ENCODE results near the gene IDH3B. TPM values are rescaled to one million over a fixed set of nuclear protein-coding genes. Genes with fewer than 3 reads are reported as not detected.

Gene IDH3B
- total RNA-seq, 1 experiment from 2014 or later, result 132 TPM

GRCh38 chr20:2680046-2680445 lies 16.0 kb upstream of the IDH3B start:
- ATAC-seq, result no peak
- no peaks in the 10 kb centered on the region for H3K79me2 ChIP-seq (ENCODE audit: insufficient read depth, low read length)
- POLR2A ChIA-PET, result interaction anchor here (0.6 kb wide), 1 partner anchor 27 kb away, joined by 3 read pairs; the partner anchor contains the start of gene NOP56

More at GRCh38 chr20:2680046-2680445, 16.0 kb upstream of the IDH3B start:
- Histone ChIP-seq H3K36me3 (ENCODE audit: control insufficient read depth in 1 of 2, insufficient read depth in 2 of 2, low read length in 2 of 2) (no peaks in the 10 kb centered on the region), H3K9ac (ENCODE audit: low read length) (no peak overlapping the region), H3K4me2 (ENCODE audit: low read length) (no peak overlapping the region), H3K4me1 (ENCODE audit: control insufficient read depth in 1 of 2, insufficient read depth in 2 of 2, low read length in 2 of 2) (no peaks in the 10 kb centered on the region), H3K4me3 (replicated peaks in 1 of 2; ENCODE audit: low read depth in 1 of 2, low read length in 2 of 2) (no peak overlapping the region), H4K20me1 (ENCODE audit: insufficient read depth) (no peaks in the 10 kb centered on the region), H3K9me2 (ENCODE audit: insufficient read depth) (no peaks in the 10 kb centered on the region), H2AFZ (ENCODE audit: low read depth, low read length, poor library complexity, severe bottlenecking) (no peak overlapping the region), H3K27me3 (ENCODE audit: insufficient read depth, low read length) (no peaks in the 10 kb centered on the region; the same call in 1 of the 2 replicates), H3K27ac (ENCODE audit: low read depth, low read length) (no peak overlapping the region), H3K9me3 (ENCODE audit: control insufficient read depth in 1 of 2, insufficient read depth in 1 of 2, low read depth in 1 of 2, low read length in 2 of 2) (no peaks in the 10 kb centered on the region)
- ChIA-PET CTCF (no interaction called here), RAD21 (ENCODE audit: low non-redundant PET in 1 of 2, low total read pairs in 2 of 2, uncharacterized antibody in 2 of 2, unreplicated experiment in 2 of 2) (no interaction called here)
- TF ChIP-seq RAD21 (IDR thresholded peaks at IDR 0.05; ENCODE audit: low read depth) (no peak), REST (IDR thresholded peaks at IDR 0.05; ENCODE audit: low read depth) (no peak), TCF7L2 (IDR thresholded peaks at IDR 0.05; ENCODE audit: borderline replicate concordance, extremely low read depth, insufficient read depth, insufficient read length) (no peak), CTCF (IDR thresholded peaks at IDR 0.05 in 2 of 3, conservative IDR thresholded peaks at IDR 0.05 in 1 of 3; ENCODE audit: borderline replicate concordance in 1 of 3, insufficient read depth in 1 of 3, low read depth in 2 of 3, low read length in 2 of 3) (no peak), ATF3 (IDR thresholded peaks at IDR 0.05) (no peak), ZFX (IDR thresholded peaks at IDR 0.05) (no peak), POLR2A (IDR thresholded peaks at IDR 0.05; ENCODE audit: borderline replicate concordance, extremely low read depth, insufficient read depth, insufficient read length) (no peak), ZBTB33 (IDR thresholded peaks at IDR 0.05; ENCODE audit: extremely low read depth, insufficient replicate concordance, low read length) (no peak)
- intact Hi-C loops (cut with micrococcal nuclease), result no loop called here
- no TSS peak for BruUV-seq (replicated peaks)
- no peak for DNase-seq (ENCODE audit: low read depth, low spot score)
